GM21526 (cell line): ENCODE data around the gene HNRNPA3.
"Not testable (repeated sequence)": the region's sequence is repeated elsewhere in the genome, so short reads cannot be mapped to it uniquely, and the experiment has no call there.

Source experiments
- ATAC-seq: cut with Tn5 transposase; IDR thresholded peaks from one replicate; pipeline ENCODE4 v1.9.1; 2021; ENCODE audit warnings: moderate library complexity; ENCODE audit not compliant: unreplicated experiment, low FRiP score

The HNRNPA3 gene

GRCh38 chr2:177229442-177230242 lies 17.0 kb downstream of the HNRNPA3 start:
- ATAC-seq = no peak

- ATAC-seq = no peak
Observed at GRCh38 chr2:177231270-177231669, 18.7 kb downstream of the HNRNPA3 start.

DNA sequence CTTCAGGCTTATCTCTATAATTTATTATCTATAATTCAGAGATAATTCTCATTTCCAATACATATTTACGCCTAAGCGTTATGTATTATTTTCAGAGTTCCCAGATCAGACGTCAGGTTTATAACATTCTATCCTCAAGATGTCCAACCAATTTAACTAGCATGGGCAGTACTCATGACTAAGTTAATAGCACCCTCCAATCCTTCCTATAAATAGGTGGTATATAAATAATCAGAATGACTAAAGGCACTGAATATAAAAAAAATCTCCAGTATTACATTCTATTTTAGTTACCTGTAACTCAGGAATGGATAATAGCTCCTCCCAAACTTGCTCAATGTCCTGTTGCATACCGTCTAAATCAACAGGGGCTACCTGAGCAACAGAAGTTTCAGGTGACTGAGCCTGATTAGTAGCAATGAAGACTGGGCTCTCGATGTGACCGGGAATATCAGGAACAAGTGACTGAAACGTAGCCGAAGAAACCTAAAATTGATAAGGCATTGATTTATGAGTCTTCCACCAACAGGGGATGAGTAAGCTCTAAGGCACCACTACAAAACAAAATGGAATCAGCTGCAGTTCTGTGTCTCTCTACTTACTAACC lies 19.6 kb downstream of the HNRNPA3 start:
- no peak for ATAC-seq

DNA sequence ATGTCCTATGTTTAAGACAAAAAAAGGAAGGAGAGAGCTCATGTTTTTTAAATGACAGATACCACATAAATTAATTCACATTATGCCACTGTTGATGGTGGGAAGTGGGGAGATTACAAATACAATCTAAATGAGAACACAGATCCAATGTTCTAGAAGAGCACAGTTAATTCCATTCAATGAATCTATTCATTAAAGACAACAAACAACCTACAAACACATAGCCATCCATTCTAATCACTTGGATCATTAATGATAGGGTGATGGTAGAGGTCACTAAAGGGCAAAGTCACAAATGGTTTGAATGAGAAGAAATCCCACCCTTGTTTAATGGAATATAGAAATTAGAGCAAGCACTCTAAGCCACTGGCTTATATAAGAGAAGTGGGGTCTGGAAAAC lies 21.7 kb downstream of the HNRNPA3 start:
- no peak for ATAC-seq

- no peak for ATAC-seq
Observed at GRCh38 chr2:177235855-177236437, 23.4 kb downstream of the HNRNPA3 start.

GRCh38 chr2:177237932-177238331 lies 25.3 kb downstream of the HNRNPA3 start:
- no peak for ATAC-seq

GRCh38 chr2:177239053-177239452 lies 26.5 kb downstream of the HNRNPA3 start:
- ATAC-seq = no peak

DNA sequence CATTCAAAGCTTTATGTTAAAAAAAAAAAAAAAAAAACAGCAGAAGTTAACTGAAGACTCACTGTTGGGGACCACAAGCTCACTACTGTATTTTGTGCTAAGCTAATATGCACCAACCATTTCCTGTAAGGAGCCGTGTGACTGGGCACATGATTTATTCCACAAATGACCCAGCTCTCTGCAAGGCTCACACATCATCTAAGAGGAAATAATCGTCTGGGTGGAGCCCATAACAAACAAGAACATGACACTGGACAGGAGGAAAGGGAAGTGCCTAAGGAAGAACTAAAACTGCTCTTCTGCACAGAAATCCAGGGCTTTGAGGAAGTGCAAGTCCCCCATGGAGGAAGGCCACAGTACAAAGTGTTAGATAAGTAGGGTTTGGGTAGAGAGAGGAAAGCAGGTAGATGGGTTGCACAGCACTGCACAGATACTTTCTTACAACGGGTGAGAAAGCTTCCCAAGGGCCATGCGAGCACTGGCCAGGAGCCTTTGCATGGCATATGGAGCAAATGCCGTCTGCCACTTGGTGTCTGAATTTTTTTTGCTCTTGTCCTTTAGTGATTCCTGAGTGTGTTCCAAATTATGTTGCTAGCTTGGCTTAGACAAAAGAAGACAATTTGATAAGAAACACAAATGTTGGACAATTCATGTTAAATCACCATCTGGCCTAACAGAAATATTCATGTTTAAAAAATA lies 27.5 kb downstream of the HNRNPA3 start:
- peak; percentile 47 for ATAC-seq

GRCh38 chr2:177241711-177242120 lies 29.1 kb downstream of the HNRNPA3 start:
- ATAC-seq = no peak

- ATAC-seq = no peak
Observed at GRCh38 chr2:177242121-177242987, 29.8 kb downstream of the HNRNPA3 start.

GRCh38 chr2:177243073-177243472 lies 30.5 kb downstream of the HNRNPA3 start:
- ATAC-seq = no peak

GRCh38 chr2:177243476-177243875 lies 30.9 kb downstream of the HNRNPA3 start:
- no peak for ATAC-seq

GRCh38 chr2:177244244-177244771 lies 31.7 kb downstream of the HNRNPA3 start:
- ATAC-seq = no peak

DNA sequence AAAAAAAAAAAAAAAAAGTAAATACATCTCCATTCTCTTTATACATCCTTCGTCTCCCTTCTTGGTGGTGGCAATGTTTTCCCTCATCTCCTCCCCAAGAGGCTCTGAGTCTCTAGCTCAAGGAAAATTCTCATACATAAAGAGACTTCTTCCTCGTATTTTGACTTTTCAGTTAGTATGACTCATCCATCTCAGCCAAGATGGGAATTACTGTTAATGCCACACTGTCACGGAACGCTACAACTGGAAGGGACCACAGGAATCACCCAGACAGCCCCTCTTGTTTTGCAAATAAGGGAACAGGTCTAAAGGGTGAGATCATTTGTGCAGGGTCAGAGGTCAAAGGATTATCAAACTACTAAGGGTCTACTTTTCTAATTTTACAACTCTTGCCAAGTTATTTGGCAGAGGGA lies 32.4 kb downstream of the HNRNPA3 start:
- ATAC-seq = no peak

DNA sequence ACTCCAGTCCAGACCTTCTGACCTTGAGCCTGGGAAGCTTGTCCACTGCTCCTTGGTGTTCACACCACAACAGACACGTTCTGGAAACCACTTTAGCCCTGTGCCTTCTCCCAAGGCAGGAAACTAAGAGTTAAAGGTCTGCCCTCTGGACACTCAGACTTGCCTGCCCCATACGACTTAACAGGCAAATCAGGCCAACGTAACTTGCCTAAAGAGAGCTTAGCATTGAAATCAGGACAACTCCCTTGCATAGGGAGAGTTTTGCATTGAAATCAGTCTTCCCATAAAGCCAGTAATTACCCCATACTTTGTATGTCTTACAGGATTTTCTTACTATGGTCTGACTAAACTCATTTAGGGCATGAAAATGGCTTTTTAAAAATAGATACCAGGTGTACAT lies 33.4 kb downstream of the HNRNPA3 start:
- ATAC-seq = no peak

DNA sequence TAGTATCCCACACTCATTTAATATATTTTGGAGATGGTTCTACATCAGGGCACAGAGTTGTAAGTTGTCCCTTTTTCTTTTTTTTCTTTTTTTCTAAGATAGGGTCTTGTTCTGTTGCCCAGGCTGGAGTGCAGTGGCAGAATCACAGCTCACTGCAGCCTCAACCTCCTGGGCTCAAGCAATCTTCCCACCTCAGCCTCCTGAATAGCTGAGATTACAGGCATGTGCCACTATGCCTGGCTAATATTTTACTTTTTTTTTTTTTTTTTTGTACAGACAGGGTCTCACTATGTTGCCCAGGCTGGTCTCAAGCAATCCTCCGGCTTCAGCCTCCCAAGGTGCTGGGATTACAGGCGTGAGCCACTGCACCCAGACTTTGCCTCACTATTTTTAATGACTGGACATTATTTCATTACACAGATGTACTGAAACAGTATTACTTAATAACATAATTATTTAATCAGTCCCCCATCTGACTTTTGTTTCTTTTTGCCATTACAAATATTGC lies 34.0 kb downstream of the HNRNPA3 start:
- not testable (repeated sequence) for ATAC-seq

DNA sequence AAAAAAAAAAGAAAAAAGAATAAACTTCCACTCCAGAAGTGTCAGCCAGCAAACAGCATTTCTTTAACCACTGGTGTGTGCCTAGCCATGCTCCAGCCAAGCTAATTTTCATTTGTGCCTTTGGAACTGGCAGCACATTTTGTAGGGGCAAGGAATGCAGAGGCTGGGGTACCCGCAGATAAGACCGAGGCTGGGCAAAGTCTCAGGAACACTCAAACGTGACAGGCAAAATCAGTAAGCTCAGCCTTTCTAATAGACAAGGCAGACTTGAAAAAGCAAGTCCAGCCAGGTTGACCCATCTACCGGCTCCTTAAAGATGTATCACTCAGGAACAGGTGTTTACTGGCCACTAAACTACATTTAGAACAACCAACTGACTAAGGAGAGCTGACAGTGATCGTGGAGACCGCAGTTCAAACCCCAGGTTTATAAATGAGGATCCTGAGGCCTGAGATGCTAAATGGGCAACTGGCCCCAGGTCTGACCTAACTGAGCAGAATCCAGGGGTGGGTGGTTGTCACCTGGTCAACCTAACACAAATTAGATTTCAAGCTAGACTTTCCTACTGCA lies 35.2 kb downstream of the HNRNPA3 start:
- no peak for ATAC-seq

GRCh38 chr2:177249038-177249437 lies 36.4 kb downstream of the HNRNPA3 start:
- ATAC-seq = no peak

GRCh38 chr2:177250461-177250860 lies 37.9 kb downstream of the HNRNPA3 start:
- ATAC-seq = no peak
